Gastroesophageal sphincter (tissue), 3 donors: Measurements from ENCODE around the gene TSFM.
"Not testable (repeated sequence)": the region's sequence is repeated elsewhere in the genome, so short reads cannot be mapped to it uniquely, and the experiment has no call there.

Source experiments
- POLR2A ChIP-seq, 2 donors: fragments of 450-650 bp; IDR thresholded peaks; one replicate each; pipeline ENCODE4 v1.6.1; 2017; ENCODE audit warnings: antibody characterized with exemption in 2 of 2, mild to moderate bottlenecking in 2 of 2, moderate library complexity in 1 of 2
- POLR2AphosphoS5 ChIP-seq: sonication (generic); formaldehyde crosslinking; IDR thresholded peaks from one replicate; pipeline ENCODE4 v1.6.1; 2017; ENCODE audit warnings: antibody characterized with exemption
- TF ChIP-seq, protein P1 (sequence below), 4 experiments: fragments of 200-600 bp in 2 of 4; fragments of 450-650 bp in 2 of 4; sonication (generic) in 1 of 4; IDR thresholded peaks; one replicate each; pipeline ENCODE4 v1.5.1; 2017 to 2019; ENCODE audit warnings: antibody characterized with exemption in 4 of 4, mild to moderate bottlenecking in 2 of 4, moderate library complexity in 2 of 4

DNA sequence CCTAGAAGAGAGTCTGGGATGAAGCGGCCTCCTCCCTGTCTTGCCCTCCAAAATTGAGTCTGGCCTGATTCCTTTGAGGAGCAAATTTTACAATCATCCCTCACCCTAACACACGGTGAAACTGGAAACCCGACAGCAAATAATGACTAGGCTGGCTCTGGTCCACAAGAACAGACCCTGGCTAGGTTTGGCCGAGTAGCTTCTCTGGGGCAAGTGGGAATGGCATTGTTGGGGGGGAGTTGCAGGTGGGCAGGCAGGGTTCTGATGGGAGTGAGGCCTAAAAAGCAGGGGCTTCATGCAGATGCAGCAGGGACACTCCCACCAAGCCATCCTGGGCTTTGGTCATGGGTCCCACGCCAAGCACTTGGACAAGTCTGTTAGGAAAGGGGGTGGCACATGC is 38.4 kb downstream of the TSFM start:
- TF ChIP-seq, protein P1, sequence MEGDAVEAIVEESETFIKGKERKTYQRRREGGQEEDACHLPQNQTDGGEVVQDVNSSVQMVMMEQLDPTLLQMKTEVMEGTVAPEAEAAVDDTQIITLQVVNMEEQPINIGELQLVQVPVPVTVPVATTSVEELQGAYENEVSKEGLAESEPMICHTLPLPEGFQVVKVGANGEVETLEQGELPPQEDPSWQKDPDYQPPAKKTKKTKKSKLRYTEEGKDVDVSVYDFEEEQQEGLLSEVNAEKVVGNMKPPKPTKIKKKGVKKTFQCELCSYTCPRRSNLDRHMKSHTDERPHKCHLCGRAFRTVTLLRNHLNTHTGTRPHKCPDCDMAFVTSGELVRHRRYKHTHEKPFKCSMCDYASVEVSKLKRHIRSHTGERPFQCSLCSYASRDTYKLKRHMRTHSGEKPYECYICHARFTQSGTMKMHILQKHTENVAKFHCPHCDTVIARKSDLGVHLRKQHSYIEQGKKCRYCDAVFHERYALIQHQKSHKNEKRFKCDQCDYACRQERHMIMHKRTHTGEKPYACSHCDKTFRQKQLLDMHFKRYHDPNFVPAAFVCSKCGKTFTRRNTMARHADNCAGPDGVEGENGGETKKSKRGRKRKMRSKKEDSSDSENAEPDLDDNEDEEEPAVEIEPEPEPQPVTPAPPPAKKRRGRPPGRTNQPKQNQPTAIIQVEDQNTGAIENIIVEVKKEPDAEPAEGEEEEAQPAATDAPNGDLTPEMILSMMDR (IDR thresholded peaks at IDR 0.05), result not testable (repeated sequence)
- not testable (repeated sequence) for TF ChIP-seq POLR2A (IDR thresholded peaks at IDR 0.05); POLR2AphosphoS5
